ENCODE results near the gene PTPRD. TPM values are rescaled to one million over a fixed set of nuclear protein-coding genes. Genes with fewer than 3 reads are reported as not detected.
A peak's percentile ranks its signal among the peaks of the same experiment; 100 is the strongest.

PTPRD gene
- total and polyA plus RNA-seq, 2 donors from 2014 or later: 6.4 to 78.9 TPM

DNA sequence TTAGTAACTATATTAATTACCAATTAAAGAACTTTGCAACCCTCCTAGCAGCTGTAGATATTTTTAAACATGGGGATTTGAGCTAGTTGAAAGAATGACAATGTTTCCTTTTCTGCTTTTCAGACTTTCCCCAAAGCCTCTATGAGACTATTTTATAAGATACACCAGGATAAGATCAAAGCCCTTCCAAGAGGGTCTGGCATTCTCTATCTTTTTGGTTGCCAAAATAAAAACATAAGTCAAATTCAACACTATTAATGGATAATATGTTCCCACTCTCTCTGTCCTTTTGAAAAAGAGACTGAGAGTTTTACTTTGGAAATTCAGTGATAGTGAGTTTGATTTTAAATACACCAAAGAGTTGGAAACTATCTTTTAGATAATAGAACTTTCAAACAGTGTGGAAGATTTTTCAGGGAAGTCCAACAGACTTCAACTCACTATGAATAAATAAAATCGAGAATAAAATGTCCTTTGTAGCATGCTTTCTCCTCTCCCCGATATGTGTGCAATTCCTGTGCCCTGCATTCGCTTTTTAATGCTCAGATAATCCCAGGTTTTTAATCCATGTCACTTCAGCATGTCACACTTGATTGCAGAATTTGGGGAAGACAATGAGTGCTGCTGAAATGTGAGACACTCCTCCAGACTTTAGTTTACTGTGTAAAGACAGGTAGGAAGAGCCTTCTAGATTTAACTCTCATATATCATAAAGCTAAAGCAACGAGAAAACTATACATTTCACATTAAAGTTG, 1717.5 kb downstream of the PTPRD start:
- TF ChIP-seq, protein P1, sequence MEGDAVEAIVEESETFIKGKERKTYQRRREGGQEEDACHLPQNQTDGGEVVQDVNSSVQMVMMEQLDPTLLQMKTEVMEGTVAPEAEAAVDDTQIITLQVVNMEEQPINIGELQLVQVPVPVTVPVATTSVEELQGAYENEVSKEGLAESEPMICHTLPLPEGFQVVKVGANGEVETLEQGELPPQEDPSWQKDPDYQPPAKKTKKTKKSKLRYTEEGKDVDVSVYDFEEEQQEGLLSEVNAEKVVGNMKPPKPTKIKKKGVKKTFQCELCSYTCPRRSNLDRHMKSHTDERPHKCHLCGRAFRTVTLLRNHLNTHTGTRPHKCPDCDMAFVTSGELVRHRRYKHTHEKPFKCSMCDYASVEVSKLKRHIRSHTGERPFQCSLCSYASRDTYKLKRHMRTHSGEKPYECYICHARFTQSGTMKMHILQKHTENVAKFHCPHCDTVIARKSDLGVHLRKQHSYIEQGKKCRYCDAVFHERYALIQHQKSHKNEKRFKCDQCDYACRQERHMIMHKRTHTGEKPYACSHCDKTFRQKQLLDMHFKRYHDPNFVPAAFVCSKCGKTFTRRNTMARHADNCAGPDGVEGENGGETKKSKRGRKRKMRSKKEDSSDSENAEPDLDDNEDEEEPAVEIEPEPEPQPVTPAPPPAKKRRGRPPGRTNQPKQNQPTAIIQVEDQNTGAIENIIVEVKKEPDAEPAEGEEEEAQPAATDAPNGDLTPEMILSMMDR (IDR thresholded peaks at IDR 0.05; ENCODE audit: borderline replicate concordance, extremely low read depth, insufficient read depth): no peak

GRCh38 chr9:8890695-8891094, 1722.1 kb downstream of the PTPRD start:
- Histone ChIP-seq H3K36me3 (ENCODE audit: control insufficient read depth in 2 of 3, insufficient read depth in 3 of 3, low read length in 3 of 3) (no peaks in the 10 kb centered on the region), H3K4me1 (ENCODE audit: control insufficient read depth in 2 of 3, insufficient read depth in 2 of 3, low read depth in 1 of 3, low read length in 3 of 3) (no peaks in the 10 kb centered on the region), H3K4me3 (ENCODE audit: low read length in 3 of 3) (no peak overlapping the region), H3K9ac (ENCODE audit: low read length in 3 of 3) (no peak overlapping the region), H3K9me3 (ENCODE audit: control insufficient read depth in 2 of 3, insufficient read depth in 1 of 3, low read length in 3 of 3) (no peaks in the 10 kb centered on the region), H3K27ac (ENCODE audit: low read depth in 2 of 2, low read length in 2 of 2) (no peak overlapping the region), H3K27me3 (ENCODE audit: control insufficient read depth, insufficient read depth, low read length) (no peaks in the 10 kb centered on the region)
- intact Hi-C loops (cut with DNase I): no loop called here
- no peak for FAIRE-seq
- TF ChIP-seq, protein P1 (IDR thresholded peaks at IDR 0.05; ENCODE audit: borderline replicate concordance, extremely low read depth, insufficient read depth): no peak
- DNase-seq: no peak

More for the DNA sequence above, 1717.5 kb downstream of the PTPRD start:
- FAIRE-seq (no peak), DNase-seq (no peak)
- Histone ChIP-seq H3K36me3 (ENCODE audit: control insufficient read depth in 2 of 3, insufficient read depth in 3 of 3, low read length in 3 of 3) (no peaks in the 10 kb centered on the region), H3K9me3 (ENCODE audit: control insufficient read depth in 2 of 3, insufficient read depth in 1 of 3, low read length in 3 of 3) (no peaks in the 10 kb centered on the region), H3K27ac (ENCODE audit: low read depth in 2 of 2, low read length in 2 of 2) (no peak overlapping the region), H3K4me3 (ENCODE audit: low read length in 3 of 3) (peak overlapping the region in 1 of 3 donors; percentile 23), H3K27me3 (ENCODE audit: control insufficient read depth, insufficient read depth, low read length) (no peaks in the 10 kb centered on the region), H3K4me1 (ENCODE audit: control insufficient read depth in 2 of 3, insufficient read depth in 2 of 3, low read depth in 1 of 3, low read length in 3 of 3) (no peaks in the 10 kb centered on the region), H3K9ac (ENCODE audit: low read length in 3 of 3) (no peak overlapping the region)
- intact Hi-C loops (cut with DNase I): no loop called here

DNA sequence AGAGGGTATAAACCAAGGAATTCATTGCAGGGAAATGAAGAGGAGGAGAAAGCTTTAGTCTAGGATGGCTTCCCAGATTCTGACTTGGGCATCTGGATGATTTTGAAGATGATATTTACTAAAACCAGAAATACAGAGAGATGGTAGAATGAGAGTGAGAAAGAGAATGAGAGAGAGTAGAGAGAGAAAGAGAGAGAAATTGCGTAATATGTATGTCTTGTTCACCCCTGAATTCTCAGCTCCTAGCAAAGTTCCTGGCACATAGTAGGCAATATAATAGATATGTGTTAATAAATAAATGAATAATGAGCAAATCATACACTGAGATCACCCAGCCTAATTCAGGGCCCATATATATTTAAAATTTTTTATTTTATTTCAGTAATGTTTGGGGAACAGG, 1723.7 kb downstream of the PTPRD start:
- intact Hi-C loops (cut with DNase I): no loop called here

More for the DNA sequence above, 1723.7 kb downstream of the PTPRD start:
- DNase-seq (no peak), FAIRE-seq (no peak)
- TF ChIP-seq, protein P1 (IDR thresholded peaks at IDR 0.05; ENCODE audit: borderline replicate concordance, extremely low read depth, insufficient read depth): no peak
- Histone ChIP-seq H3K9ac (ENCODE audit: low read length in 3 of 3) (no peak overlapping the region), H3K4me1 (ENCODE audit: control insufficient read depth in 2 of 3, insufficient read depth in 2 of 3, low read depth in 1 of 3, low read length in 3 of 3) (no peaks in the 10 kb centered on the region), H3K27me3 (ENCODE audit: control insufficient read depth, insufficient read depth, low read length) (no peaks in the 10 kb centered on the region), H3K9me3 (ENCODE audit: control insufficient read depth in 2 of 3, insufficient read depth in 1 of 3, low read length in 3 of 3) (no peaks in the 10 kb centered on the region), H3K4me3 (ENCODE audit: low read length in 3 of 3) (no peak overlapping the region), H3K27ac (ENCODE audit: low read depth in 2 of 2, low read length in 2 of 2) (no peak overlapping the region), H3K36me3 (ENCODE audit: control insufficient read depth in 2 of 3, insufficient read depth in 3 of 3, low read length in 3 of 3) (no peaks in the 10 kb centered on the region)

Measured in kidney (tissue), 14 donors.